Neuronal stem cell (in vitro differentiated cells): ENCODE results near the gene TRIM60.

Experiments
- DNase-seq: peaks from one replicate; pipeline ENCODE4 v3.0.0-alpha.2; 2013; ENCODE audit warnings: low spot score
- H2AFZ ChIP-seq: one replicate; pipeline ENCODE4 v1.6.1; 2013; ENCODE audit warnings: mild to moderate bottlenecking, low read length, inconsistent platforms
- H2AK5ac ChIP-seq: 2 replicates; pipeline ENCODE4 v1.6.1; 2013; ENCODE audit warnings: low read depth, mild to moderate bottlenecking, inconsistent platforms, low read length, moderate library complexity, mixed read lengths
- H2BK120ac ChIP-seq: 2 replicates; pipeline ENCODE4 v1.6.1; 2013; ENCODE audit warnings: low read depth, mild to moderate bottlenecking, inconsistent platforms, low read length, moderate library complexity, mixed read lengths
- H2BK12ac ChIP-seq: one replicate; pipeline ENCODE4 v1.6.1; 2013; ENCODE audit warnings: low read length, inconsistent platforms
- H2BK15ac ChIP-seq: 2 replicates; pipeline ENCODE4 v1.6.1; 2013; ENCODE audit warnings: mild to moderate bottlenecking, low read length, inconsistent platforms, mixed read lengths
- H2BK5ac ChIP-seq: one replicate; pipeline ENCODE4 v1.6.1; 2013; ENCODE audit warnings: inconsistent platforms, mild to moderate bottlenecking, low read length, moderate library complexity
- H3K14ac ChIP-seq: one replicate; pipeline ENCODE4 v1.6.1; 2013; ENCODE audit warnings: low read length, inconsistent platforms
- H3K18ac ChIP-seq: 2 replicates; pipeline ENCODE4 v1.6.1; 2013; ENCODE audit warnings: low read length, inconsistent platforms
- H3K23ac ChIP-seq: 2 replicates; pipeline ENCODE4 v1.6.1; 2013; ENCODE audit warnings: low read depth, mild to moderate bottlenecking, mixed read lengths, low read length, inconsistent platforms; ENCODE audit not compliant: poor library complexity
- H3K27ac ChIP-seq: replicated peaks from 3 replicates; pipeline ENCODE4 v1.5.1; 2013; ENCODE audit warnings: low read length, inconsistent platforms
- H3K27me3 ChIP-seq, 3 experiments: 2 replicates each; pipeline ENCODE4 v1.6.1; 2013; ENCODE audit warnings: low read length in 3 of 3, mild to moderate bottlenecking in 2 of 3, inconsistent platforms in 1 of 3, low read depth in 1 of 3, mixed read lengths in 1 of 3, moderate library complexity in 1 of 3; ENCODE audit not compliant: control insufficient read depth in 3 of 3, insufficient read depth in 3 of 3
- H3K36me3 ChIP-seq, 2 donors: replicated peaks in 1 of 2; 2 replicates each; pipeline ENCODE4 v1.6.1; 2013; ENCODE audit warnings: low read length in 2 of 2; ENCODE audit not compliant: control insufficient read depth in 2 of 2, insufficient read depth in 2 of 2
- H3K4ac ChIP-seq: 2 replicates; pipeline ENCODE4 v1.6.1; 2013; ENCODE audit warnings: inconsistent platforms, mild to moderate bottlenecking, low read length, moderate library complexity
- H3K4me1 ChIP-seq, 2 donors: 1 replicate in 1 of 2; 2 replicates in 1 of 2; pipeline ENCODE4 v1.6.1; 2013; ENCODE audit warnings: low read length in 2 of 2, low read depth in 1 of 2; ENCODE audit not compliant: control insufficient read depth in 2 of 2, insufficient read depth in 1 of 2
- H3K4me2 ChIP-seq: one replicate; pipeline ENCODE4 v1.6.1; 2013; ENCODE audit warnings: mild to moderate bottlenecking, low read length, inconsistent platforms; ENCODE audit not compliant: insufficient read depth, poor library complexity, severe bottlenecking
- H3K4me3 ChIP-seq, 2 donors: 2 replicates each; pipeline ENCODE4 v1.5.1; 2013; ENCODE audit warnings: low read length in 2 of 2, mild to moderate bottlenecking in 2 of 2, inconsistent platforms in 1 of 2, moderate library complexity in 1 of 2
- H3K79me1 ChIP-seq: one replicate; pipeline ENCODE4 v1.6.1; 2013; ENCODE audit warnings: low read depth, mild to moderate bottlenecking, inconsistent platforms, low read length, moderate library complexity
- H3K9ac ChIP-seq: one replicate; pipeline ENCODE4 v1.6.1; 2013; ENCODE audit warnings: mild to moderate bottlenecking, low read depth, low read length, inconsistent platforms; ENCODE audit not compliant: poor library complexity
- H3K9me3 ChIP-seq, 2 donors: replicated peaks in 1 of 2; 2 replicates each; pipeline versions ENCODE3 to v1.6.1; 2013; ENCODE audit warnings: low read length in 2 of 2, mild to moderate bottlenecking in 2 of 2, inconsistent platforms in 1 of 2, low read depth in 1 of 2, mixed read lengths in 1 of 2, moderate library complexity in 1 of 2; ENCODE audit not compliant: control insufficient read depth in 2 of 2, insufficient read depth in 1 of 2
- H4K8ac ChIP-seq: one replicate; pipeline ENCODE4 v1.6.1; 2013; ENCODE audit warnings: low read depth, mild to moderate bottlenecking, inconsistent platforms, low read length, moderate library complexity
- H4K91ac ChIP-seq: one replicate; pipeline ENCODE4 v1.6.1; 2013; ENCODE audit warnings: low read length, low read depth, mild to moderate bottlenecking, inconsistent platforms; ENCODE audit not compliant: poor library complexity
- WGBS, 2 donors: extraction: QIAGEN DNeasy Blood & Tissue Kit; methylation state at CpG; one replicate each; pipeline ENCODE4 v1.1.7; 2013; ENCODE audit warnings: missing lambda C conversion rate in 2 of 2, mixed read lengths in 1 of 2; ENCODE audit not compliant: insufficient read length in 2 of 2, insufficient replicate concordance in 1 of 2; ENCODE audit errors: extremely low coverage in 2 of 2; 5-methylcytosine and 5-hydroxymethylcytosine counted together

Gene TRIM60

DNA sequence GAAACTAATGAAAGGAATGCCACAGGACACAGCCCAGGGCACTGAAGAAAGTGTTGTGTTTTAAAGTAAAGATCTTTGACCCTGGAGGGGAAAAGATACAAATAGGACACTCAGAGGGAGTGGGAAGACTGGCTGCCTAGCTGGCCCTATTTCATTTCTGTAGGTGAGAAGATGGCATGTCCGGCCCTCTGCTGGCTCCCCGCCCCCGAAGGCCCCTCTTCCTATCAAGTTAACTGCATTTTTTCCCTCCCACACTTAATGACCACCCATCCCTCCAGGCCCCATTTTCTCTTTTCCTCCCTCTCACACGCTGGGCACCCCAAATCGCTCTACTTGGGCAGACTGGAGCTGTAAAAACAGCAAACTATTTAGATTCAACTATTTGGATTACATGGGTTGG is 16.4 kb downstream of the TRIM60 start:
- Histone ChIP-seq H3K4me3 (no peak overlapping the region), H2BK15ac (no peak overlapping the region), H3K79me1 (no peaks in the 10 kb centered on the region), H3K14ac (no peak overlapping the region), H3K9ac (no peak overlapping the region), H3K36me3 (no peaks in the 10 kb centered on the region), H3K18ac (no peak overlapping the region), H2AK5ac (no peak overlapping the region), H3K27ac (no peak overlapping the region), H4K91ac (no peak overlapping the region), H3K9me3 (no peaks in the 10 kb centered on the region), H4K8ac (no peak overlapping the region), H2BK12ac (no peak overlapping the region), H3K27me3 (no peaks in the 10 kb centered on the region), H3K4me1 (peaks cover 0 to 1% of the 10 kb centered on the region in 2 donors), H3K23ac (no peak overlapping the region), H2AFZ (no peak overlapping the region), H2BK120ac (no peak overlapping the region), H2BK5ac (no peak overlapping the region), H3K4ac (no peak overlapping the region), H3K4me2 (no peak overlapping the region)
- no CpG with 5 or more reads among the region's 5 CpGs for WGBS, 2 donors
- DNase-seq = no peak

DNA sequence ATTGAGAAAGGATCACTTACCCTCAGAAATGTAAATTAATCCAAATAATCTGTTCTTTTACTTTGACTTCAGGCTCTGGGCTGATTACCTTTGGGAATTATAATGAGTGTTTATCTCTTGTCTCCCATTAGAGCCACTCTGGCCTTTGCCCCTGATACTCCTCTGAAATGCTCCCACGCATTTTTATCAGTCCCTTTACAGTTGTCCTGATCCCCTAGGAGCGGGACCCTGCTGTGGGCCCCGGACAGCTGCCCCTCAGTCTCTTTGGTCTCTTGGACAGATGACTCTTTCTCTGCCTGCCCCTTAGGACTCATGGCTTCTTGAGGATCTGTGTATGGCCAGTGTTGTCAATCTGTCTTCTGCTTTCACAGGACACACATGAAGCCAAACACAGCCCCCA is 20.8 kb downstream of the TRIM60 start:
- no peak overlapping the region for H3K9ac ChIP-seq
- no peak overlapping the region for H3K23ac ChIP-seq
- H3K14ac ChIP-seq = no peak overlapping the region
- no peak overlapping the region for H2BK15ac ChIP-seq
- no CpG with 5 or more reads among the region's 3 CpGs for WGBS, 2 donors
- no peaks in the 10 kb centered on the region for H3K27me3 ChIP-seq
- H3K9me3 ChIP-seq = no peaks in the 10 kb centered on the region
- no peak overlapping the region for H3K4ac ChIP-seq
- no peak overlapping the region for H2AFZ ChIP-seq
- H2BK12ac ChIP-seq = no peak overlapping the region
- peak overlapping the region in 1 of 2 donors; percentile 8 for H3K4me3 ChIP-seq
- no peak overlapping the region for H3K27ac ChIP-seq
- no peak for DNase-seq
- no peak overlapping the region for H4K8ac ChIP-seq
- H3K4me2 ChIP-seq = no peak overlapping the region
- no peak overlapping the region for H3K18ac ChIP-seq
- no peak overlapping the region for H2BK5ac ChIP-seq
- H4K91ac ChIP-seq = no peak overlapping the region
- H3K36me3 ChIP-seq = no peaks in the 10 kb centered on the region
- H2BK120ac ChIP-seq = no peak overlapping the region
- H3K4me1 ChIP-seq = peaks cover 0 to 1% of the 10 kb centered on the region in 2 donors
- no peaks in the 10 kb centered on the region for H3K79me1 ChIP-seq
- H2AK5ac ChIP-seq = no peak overlapping the region

GRCh38 chr4:165053645-165054044 is 21.8 kb downstream of the TRIM60 start, which contains the start of gene TRIM75:
TSS of gene TRIM75 (plus strand) at chr4:165053866. CDS start at chr4:165059148, 5,282 bp downstream.
- Histone ChIP-seq H2BK15ac (peak within 1 kb of the TSS; percentile 67), H2AFZ (no peak within 1 kb of the TSS), H3K79me1 (no peaks in the 10 kb centered on the region), H2BK12ac (no peak within 1 kb of the TSS), H3K36me3 (no peaks in the 10 kb centered on the region), H3K14ac (no peak within 1 kb of the TSS), H4K91ac (no peak within 1 kb of the TSS), H3K4ac (no peak within 1 kb of the TSS), H2AK5ac (no peak within 1 kb of the TSS), H2BK5ac (no peak within 1 kb of the TSS), H3K23ac (no peak within 1 kb of the TSS), H3K9me3 (no peaks in the 10 kb centered on the region), H3K4me2 (no peak within 1 kb of the TSS), H4K8ac (no peak within 1 kb of the TSS), H2BK120ac (no peak within 1 kb of the TSS), H3K9ac (no peak within 1 kb of the TSS), H3K27ac (no peak within 1 kb of the TSS), H3K4me3 (peak within 1 kb of the TSS in 1 of 2 donors; percentile 8), H3K18ac (peak within 1 kb of the TSS; percentile 64), H3K27me3 (no peaks in the 10 kb centered on the region), H3K4me1 (peaks cover 0 to 1% of the 10 kb centered on the region in 2 donors)
- WGBS, 2 donors = no CpG with 5 or more reads among the region's 6 CpGs
- no peak for DNase-seq

- Histone ChIP-seq H4K91ac (no peak overlapping the region), H3K4me3 (no peak overlapping the region), H3K79me1 (no peaks in the 10 kb centered on the region), H2BK5ac (no peak overlapping the region), H3K9ac (no peak overlapping the region), H2BK12ac (no peak overlapping the region), H3K18ac (no peak overlapping the region), H2AFZ (no peak overlapping the region), H3K9me3 (no peaks in the 10 kb centered on the region), H2BK120ac (no peak overlapping the region), H3K27me3 (no peaks in the 10 kb centered on the region), H3K23ac (no peak overlapping the region), H3K4me2 (no peak overlapping the region), H3K36me3 (no peaks in the 10 kb centered on the region), H3K14ac (no peak overlapping the region), H3K4me1 (peaks cover 0 to 1% of the 10 kb centered on the region in 2 donors), H3K4ac (no peak overlapping the region), H2AK5ac (no peak overlapping the region), H2BK15ac (no peak overlapping the region), H4K8ac (no peak overlapping the region), H3K27ac (no peak overlapping the region)
- no CpG with 5 or more reads among the region's 9 CpGs for WGBS, 2 donors
- DNase-seq = no peak
Measured at GRCh38 chr4:165055601-165056000, 23.8 kb downstream of the TRIM60 start.
